NCI-H128 (cell line): ENCODE results near the gene GLT6D1.
"Not testable (repeated sequence)": the region's sequence is repeated elsewhere in the genome, so short reads cannot be mapped to it uniquely, and the experiment has no call there.

Experiments used
- DNase-seq: peaks from one replicate; lab custom pipeline; 2025; ENCODE audit not compliant: unreplicated experiment; lab: John Stamatoyannopoulos, UW

GLT6D1 gene

GRCh38 chr9:135665795-135666189 is 26.5 kb upstream of the GLT6D1 start:
- DNase-seq: no peak

DNA sequence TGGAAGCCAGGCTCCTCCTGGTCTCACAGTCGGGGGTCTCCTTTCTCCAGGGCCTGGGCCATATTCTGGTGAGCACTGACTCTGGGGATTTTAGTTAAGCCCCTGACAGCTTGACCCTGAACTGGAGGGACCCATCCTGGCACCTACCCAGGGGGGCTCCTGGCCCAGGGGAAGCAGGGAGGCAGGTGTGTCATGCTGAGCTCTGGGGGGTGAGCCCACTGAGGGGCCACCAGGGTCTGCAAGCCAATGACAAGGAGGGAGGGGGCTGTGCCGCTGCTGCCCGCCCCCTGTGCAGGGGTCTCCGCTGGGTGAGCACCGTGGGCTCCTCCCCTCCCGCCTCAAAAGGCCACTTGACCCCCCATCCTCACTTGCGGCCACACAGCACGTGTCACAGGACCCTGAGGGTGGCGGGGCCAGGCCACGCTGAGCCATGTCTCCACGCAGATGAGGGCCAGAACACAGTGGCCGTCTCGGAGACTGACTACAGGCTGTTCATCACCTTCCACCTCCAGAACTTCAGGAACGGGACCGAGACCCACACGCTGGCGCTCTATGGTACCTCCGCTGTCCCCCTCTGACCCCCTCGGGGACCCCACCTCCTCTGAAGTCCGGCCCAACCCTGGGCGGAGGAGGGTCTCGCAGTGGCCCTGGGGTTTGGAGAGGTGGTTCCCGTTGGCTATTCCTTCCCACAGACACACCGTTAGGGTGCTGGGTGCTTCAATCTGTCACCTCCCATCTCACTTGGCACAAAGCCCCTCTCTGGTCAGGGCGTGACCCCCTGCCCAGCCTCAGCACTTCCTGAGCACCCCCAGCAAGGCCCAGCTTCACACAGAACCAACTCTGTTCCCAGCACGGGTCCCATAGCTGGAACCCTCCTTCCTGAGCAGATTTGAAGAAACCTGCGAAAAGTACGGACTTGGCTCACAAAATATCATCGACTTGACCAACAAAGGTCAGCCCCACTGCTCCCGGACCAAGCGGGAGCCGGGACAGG is 25.8 kb upstream of the GLT6D1 start:
- DNase-seq: no peak

DNA sequence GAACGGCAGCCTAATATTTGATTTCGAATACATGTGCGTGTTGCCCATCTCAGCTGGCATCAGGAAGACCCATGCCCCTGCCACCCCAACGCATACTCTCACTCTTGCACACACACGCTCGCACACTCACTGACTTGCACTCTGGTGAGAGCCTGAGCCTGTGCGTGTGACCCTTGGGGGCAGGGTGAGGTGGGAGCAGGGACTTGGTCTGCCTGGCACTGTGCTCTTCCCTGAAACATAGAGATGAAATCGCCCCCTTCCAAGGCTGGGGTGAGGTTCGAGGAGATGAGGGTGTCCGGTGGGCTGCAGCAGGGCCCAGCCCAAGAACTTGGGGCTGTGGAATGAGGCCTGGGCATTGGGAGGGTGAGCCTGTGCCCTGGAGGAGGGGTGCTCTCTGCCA is 24.9 kb upstream of the GLT6D1 start:
- DNase-seq: no peak

GRCh38 chr9:135663857-135664256 is 24.5 kb upstream of the GLT6D1 start:
- no peak for DNase-seq

- DNase-seq: no peak
Measured at GRCh38 chr9:135663451-135663770, 24.1 kb upstream of the GLT6D1 start.

DNA sequence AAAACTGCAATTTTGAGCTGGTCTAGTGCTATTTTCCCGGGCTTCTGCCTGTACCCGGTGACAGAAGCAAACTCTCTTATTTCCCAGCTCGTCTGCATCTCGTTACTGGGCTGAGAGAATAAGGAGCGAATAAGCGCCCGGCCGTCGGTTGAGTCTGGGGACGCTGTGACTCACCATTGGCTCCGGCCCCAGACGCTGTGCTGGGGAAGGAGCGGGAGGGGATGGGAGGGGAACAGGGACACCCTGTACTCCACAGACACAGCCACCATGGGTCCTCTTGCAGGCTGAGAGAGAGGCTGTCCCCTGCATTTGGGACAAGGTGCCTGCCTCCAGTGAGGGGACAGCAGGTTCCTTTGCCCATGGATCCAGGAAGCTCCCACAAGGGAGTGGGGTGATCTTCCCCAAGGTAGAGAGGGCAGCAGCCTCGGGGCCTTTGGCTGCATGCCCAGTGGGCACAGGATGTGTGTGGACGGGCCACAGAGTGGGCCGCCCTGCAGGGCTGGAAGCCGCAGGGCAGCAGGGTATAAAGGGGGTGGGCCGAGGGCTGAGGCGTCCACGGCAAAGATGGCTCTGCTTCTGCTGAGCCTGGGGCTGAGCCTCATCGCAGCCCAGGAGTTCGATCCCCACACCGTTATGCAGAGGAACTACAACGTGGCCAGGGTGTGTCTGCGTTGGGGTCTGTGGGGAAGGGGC is 23.6 kb upstream of the GLT6D1 start, which contains the start of gene LCN9:
Gene LCN9, plus strand, starts transcription at position 552 of the 693 bp plus-strand sequence. Its CDS starts 13 bp downstream, at position 565.
- no peak for DNase-seq

DNA sequence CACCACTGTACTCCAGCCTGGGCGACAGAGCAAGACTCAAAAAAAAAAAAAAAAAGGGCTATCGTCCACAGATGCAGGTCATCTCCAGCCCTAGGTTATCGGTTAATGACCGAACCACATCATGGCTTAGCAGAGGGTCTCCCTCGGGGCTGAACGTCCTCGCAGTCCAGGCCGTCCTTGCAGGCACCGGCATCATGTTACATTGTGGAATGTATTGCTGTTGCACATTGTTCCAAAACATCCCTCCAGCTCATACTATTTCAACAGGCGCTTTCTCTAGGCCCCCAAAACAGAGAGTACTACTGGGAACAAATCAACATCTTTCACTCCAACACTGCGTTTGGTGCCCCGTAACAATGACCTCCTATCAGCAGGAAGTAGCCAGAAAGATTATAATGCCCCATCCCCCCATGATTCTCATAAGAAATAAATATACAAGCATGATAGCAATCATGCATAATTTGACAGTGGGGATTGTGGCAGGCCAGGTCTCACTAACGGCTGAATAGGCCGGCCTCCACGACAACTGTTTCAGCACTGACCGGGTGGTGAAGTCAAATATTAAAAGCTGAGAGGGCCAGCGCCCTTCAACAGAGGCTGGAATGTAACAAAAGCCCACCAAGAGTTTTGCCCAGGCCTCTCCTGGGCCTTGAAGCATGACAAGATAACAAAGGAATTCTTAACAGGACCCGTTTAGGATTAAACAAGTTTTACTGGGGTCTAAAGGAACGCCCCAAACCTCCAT is 22.6 kb upstream of the GLT6D1 start:
- DNase-seq: no peak

DNA sequence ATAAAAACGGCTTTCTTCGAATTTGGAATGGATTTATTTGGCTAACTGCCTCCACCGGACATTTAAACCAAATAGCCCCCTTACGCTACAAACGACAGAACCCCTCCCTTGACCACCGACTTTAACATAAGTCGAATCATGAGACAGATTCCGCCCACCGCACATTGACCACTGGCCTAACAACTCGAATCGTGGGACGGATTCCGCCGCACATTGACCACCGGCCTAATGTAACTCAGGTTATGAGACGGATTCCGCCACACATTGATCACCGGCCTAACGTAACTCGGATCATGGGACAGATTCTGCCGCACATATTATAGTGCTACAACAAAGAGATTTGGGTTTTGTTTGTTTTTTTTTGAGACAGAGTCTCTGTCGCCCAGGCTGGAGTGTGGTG is 21.1 kb upstream of the GLT6D1 start:
- no peak for DNase-seq

DNA sequence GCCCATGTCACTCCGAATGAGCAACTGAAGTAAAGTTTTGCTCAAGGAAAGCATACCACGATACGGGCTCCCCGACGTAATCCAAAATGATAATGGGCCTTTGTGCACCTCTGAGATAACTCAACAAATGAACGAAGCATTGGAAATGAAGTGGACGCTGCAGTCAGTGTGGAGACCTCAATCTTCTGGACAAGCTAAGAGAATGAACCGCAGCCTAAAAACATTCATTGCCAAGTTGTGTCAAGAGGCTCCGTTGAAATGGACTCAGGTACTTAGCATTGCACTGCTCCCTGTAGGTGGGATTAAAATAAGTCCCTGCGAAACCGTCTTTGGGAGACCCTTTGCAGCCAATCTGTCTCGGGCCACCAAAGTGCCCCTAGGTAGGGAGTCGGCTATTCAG is 19.9 kb upstream of the GLT6D1 start:
- DNase-seq: no peak

DNA sequence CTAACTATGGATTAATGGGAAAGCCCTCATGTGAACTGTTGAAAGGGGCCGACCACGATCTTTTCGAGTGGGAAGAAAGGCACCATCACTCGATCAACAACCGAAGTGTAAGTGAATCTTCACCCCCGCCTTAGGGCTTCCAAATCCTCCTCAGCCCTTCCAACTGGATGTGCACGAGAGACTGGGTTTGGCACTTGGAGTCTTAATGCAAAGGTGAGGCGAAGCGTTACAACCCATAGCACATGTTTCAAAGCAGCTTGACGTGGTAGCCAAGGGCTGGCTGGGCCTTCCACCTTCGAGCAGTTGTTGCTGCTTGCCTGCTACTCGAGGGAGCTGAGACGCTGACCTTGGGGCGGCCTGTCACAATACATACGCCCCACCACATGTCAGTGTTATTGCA is 18.1 kb upstream of the GLT6D1 start:
- no peak for DNase-seq

DNA sequence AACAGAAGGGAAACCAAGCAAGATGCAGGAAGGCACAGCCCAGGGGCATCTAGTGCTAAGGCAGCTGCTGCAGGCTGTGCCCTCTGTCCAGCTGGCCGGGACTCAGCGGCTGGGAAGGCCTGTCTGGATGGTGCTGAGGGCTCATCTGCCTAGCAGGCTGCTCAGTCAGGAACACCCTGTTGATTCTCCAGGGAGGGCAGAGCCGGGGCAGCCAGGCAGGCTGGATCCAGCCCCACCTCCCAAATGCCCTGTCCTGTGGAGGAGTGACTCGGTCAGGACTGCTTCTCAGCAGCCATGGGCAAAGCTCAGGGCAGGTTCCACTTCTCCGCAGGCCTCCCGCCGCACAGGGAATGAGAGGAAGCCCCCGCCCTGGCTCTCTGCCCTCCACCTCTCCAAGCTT is 16.0 kb upstream of the GLT6D1 start:
- DNase-seq: no peak

GRCh38 chr9:135650408-135650807 is 11.1 kb upstream of the GLT6D1 start:
- no peak for DNase-seq

GRCh38 chr9:135649508-135649907 is 10.2 kb upstream of the GLT6D1 start:
- DNase-seq: no peak

- DNase-seq: no peak
Measured at GRCh38 chr9:135648494-135649410, 9.4 kb upstream of the GLT6D1 start.

- DNase-seq: no peak
Measured at GRCh38 chr9:135647884-135648283, 8.5 kb upstream of the GLT6D1 start.

- DNase-seq: no peak
Measured at GRCh38 chr9:135644631-135645218, 5.4 kb upstream of the GLT6D1 start.

GRCh38 chr9:135641745-135642144 is 2.4 kb upstream of the GLT6D1 start:
- DNase-seq: no peak

DNA sequence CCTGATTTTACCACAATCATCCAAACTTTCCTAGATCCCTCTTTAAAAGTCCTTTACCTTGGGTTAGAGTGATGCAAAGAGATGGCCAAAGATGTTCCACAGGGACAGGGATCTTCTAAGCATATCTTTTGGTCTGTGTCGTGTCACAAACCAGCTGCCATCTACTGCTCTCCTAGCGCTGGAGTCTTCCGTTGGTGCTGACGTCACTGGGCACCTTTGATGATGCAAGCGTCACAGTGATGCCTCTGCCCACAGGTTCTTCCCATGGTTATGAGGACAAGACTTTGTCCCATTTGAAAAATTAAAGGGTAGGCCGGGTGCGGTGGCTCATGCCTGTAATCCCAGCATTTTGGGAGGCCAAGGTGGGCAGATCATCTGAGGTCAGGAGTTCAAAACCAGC is 1.7 kb upstream of the GLT6D1 start:
- DNase-seq: no peak

GRCh38 chr9:135636930-135637530 is 2.3 kb downstream of the GLT6D1 start:
- DNase-seq: not testable (repeated sequence)

DNA sequence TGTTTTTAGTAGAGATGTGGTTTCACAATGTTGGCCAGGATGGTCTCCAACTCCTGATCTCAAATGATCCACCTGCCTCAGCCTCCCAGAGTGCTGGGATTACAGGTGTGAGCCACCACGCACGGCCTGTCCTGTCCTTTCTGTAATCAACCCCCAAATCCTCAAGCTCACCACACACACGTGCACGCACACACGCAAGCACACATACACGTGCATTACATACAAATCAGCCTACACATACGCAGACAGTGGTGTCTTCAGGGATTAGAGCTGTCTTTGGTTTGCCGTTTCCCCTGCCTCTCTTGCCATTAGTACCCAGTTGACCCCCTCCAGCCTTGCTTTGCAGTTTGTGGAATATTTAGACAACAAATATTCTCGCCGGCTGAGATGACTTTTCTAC is 6.5 kb downstream of the GLT6D1 start:
- DNase-seq: no peak
